GM06990 (cell line): ENCODE data around the gene PARD6G.

Experiments
- DNase-seq: peaks from one replicate; pipeline ENCODE4 v3.0.0-alpha.2; 2011; ENCODE audit not compliant: insufficient read length; ENCODE audit errors: extremely low read depth
- H3K27me3 ChIP-seq: replicated peaks from 2 replicates; pipeline ENCODE4 v1.6.0; 2011; ENCODE audit warnings: low read length; ENCODE audit not compliant: control insufficient read depth, insufficient read depth
- H3K36me3 ChIP-seq: 2 replicates; pipeline ENCODE4 v1.5.1; 2011; ENCODE audit warnings: low read length; ENCODE audit not compliant: control insufficient read depth, insufficient read depth
- H3K4me3 ChIP-seq: replicated peaks from 2 replicates; pipeline ENCODE4 v1.5.1; 2011; ENCODE audit warnings: low read depth, mild to moderate bottlenecking, control low read depth, low read length
- CTCF ChIP-seq: IDR thresholded peaks from 2 replicates; pipeline ENCODE4 v1.5.1; 2011; ENCODE audit warnings: low read length, control low read depth, mild to moderate bottlenecking, inconsistent platforms; ENCODE audit not compliant: insufficient read depth, poor library complexity, severe bottlenecking

The PARD6G gene

GRCh38 chr18:80244956-80245730, 2.2 kb downstream of the PARD6G start:
- Histone ChIP-seq H3K36me3 (no peaks in the 10 kb centered on the region), H3K27me3 (peaks cover 3% of the 10 kb centered on the region), H3K4me3 (no peak overlapping the region)
- TF ChIP-seq CTCF = no peak
- DNase-seq = no peak

- Histone ChIP-seq H3K27me3 (peaks cover 3% of the 10 kb centered on the region), H3K4me3 (no peak overlapping the region), H3K36me3 (no peaks in the 10 kb centered on the region)
- DNase-seq = no peak
- TF ChIP-seq CTCF = no peak
Measured at GRCh38 chr18:80244167-80244566, 3.1 kb downstream of the PARD6G start.

- no peak for TF ChIP-seq CTCF
- DNase-seq = no peak
Measured at GRCh38 chr18:80243204-80243603, 4.1 kb downstream of the PARD6G start.

GRCh38 chr18:80241919-80242777, 5.2 kb downstream of the PARD6G start:
- Histone ChIP-seq H3K4me3 (no peak overlapping the region), H3K27me3 (peaks cover 3% of the 10 kb centered on the region), H3K36me3 (no peaks in the 10 kb centered on the region)
- no peak for DNase-seq
- TF ChIP-seq CTCF = no peak

More at GRCh38 chr18:80243204-80243603, 4.1 kb downstream of the PARD6G start:
- no peaks in the 10 kb centered on the region for H3K36me3 ChIP-seq
- no peak overlapping the region for H3K4me3 ChIP-seq
- H3K27me3 ChIP-seq = peaks cover 3% of the 10 kb centered on the region

- H3K27me3 ChIP-seq = peaks cover under 1% of the 10 kb centered on the region
- no peak for DNase-seq
- TF ChIP-seq CTCF = no peak
- no peak overlapping the region for H3K4me3 ChIP-seq
- H3K36me3 ChIP-seq = no peaks in the 10 kb centered on the region
Measured at GRCh38 chr18:80239830-80240229, 7.5 kb downstream of the PARD6G start.
